Measurements from ENCODE around the gene TLL2.

TLL2 gene

GRCh38 chr10:96460316-96460715, 53.4 kb downstream of the TLL2 start:
- no peak for DNase-seq

GRCh38 chr10:96457341-96457740, 56.4 kb downstream of the TLL2 start:
- DNase-seq = no peak

- DNase-seq = no peak
Observed at GRCh38 chr10:96456296-96456840, 57.4 kb downstream of the TLL2 start.

GRCh38 chr10:96453856-96454583, 59.7 kb downstream of the TLL2 start:
- DNase-seq = no peak

- DNase-seq = no peak
Observed at GRCh38 chr10:96452494-96453153, 61.1 kb downstream of the TLL2 start.

GRCh38 chr10:96450529-96451207, 63.1 kb downstream of the TLL2 start:
- no peak for DNase-seq

- DNase-seq = no peak
Observed at GRCh38 chr10:96448558-96448957, 65.2 kb downstream of the TLL2 start.

GRCh38 chr10:96448021-96448457, 65.7 kb downstream of the TLL2 start:
- DNase-seq = peak; percentile 3

GRCh38 chr10:96446966-96447596, 66.6 kb downstream of the TLL2 start:
- DNase-seq = no peak

- DNase-seq = no peak
Observed at GRCh38 chr10:96441987-96442643, 71.6 kb downstream of the TLL2 start.

- DNase-seq = no peak
Observed at GRCh38 chr10:96441322-96441885, 72.3 kb downstream of the TLL2 start.

- DNase-seq = no peak
Observed at GRCh38 chr10:96440361-96441292, 73.1 kb downstream of the TLL2 start.

- no peak for DNase-seq
Observed at GRCh38 chr10:96439725-96440124, 74.0 kb downstream of the TLL2 start.

GRCh38 chr10:96436035-96436434, 77.7 kb downstream of the TLL2 start:
- no peak for DNase-seq

GRCh38 chr10:96431211-96431970, 82.3 kb downstream of the TLL2 start:
- DNase-seq = no peak

GRCh38 chr10:96427291-96427690, 86.4 kb downstream of the TLL2 start:
- DNase-seq = no peak

GRCh38 chr10:96422525-96422924, 91.2 kb downstream of the TLL2 start:
- no peak for DNase-seq

GRCh38 chr10:96421995-96422394, 91.7 kb downstream of the TLL2 start:
- no peak for DNase-seq

GRCh38 chr10:96420228-96421009, 93.3 kb downstream of the TLL2 start:
- DNase-seq = no peak

GRCh38 chr10:96419351-96419750, 94.4 kb downstream of the TLL2 start:
- no peak for DNase-seq
